ENCODE measurements around the gene ZNF283. TPM values are rescaled to one million over a fixed set of nuclear protein-coding genes. Genes with fewer than 3 reads are reported as not detected.

ZNF283 gene
- total RNA-seq, 2 donors from 2014 or later = 7.1 to 10.1 TPM

- Mint-ChIP-seq H3K27me3 (ENCODE audit: insufficient read depth) (peaks cover 47% of the 10 kb centered on the region), H3K4me3 (no peak overlapping the region)
- no peak overlapping the region for H3K4me3 ChIP-seq (ENCODE audit: low read length)
These were observed 15.3 kb upstream of the ZNF283 start for GRCh38 chr19:43811837-43812236.

GRCh38 chr19:43812259-43812658 is 14.9 kb upstream of the ZNF283 start:
- DNase-seq = no peak
- no peaks in the 10 kb centered on the region for H3K4me1 ChIP-seq (ENCODE audit: control insufficient read depth, insufficient read depth, low read length)
- no peak for TF ChIP-seq CTCF (conservative IDR thresholded peaks at IDR 0.05)
- H3K4me1 Mint-ChIP-seq = no peaks in the 10 kb centered on the region
- H3K27me3 Mint-ChIP-seq (ENCODE audit: insufficient read depth) = peaks cover 48% of the 10 kb centered on the region
- H3K4me3 Mint-ChIP-seq = no peak overlapping the region
- no peak overlapping the region for H3K27ac ChIP-seq (ENCODE audit: low read depth, low read length)
- H3K27me3 ChIP-seq (ENCODE audit: control insufficient read depth, insufficient read depth, low read length, poor library complexity, severe bottlenecking) = no peaks in the 10 kb centered on the region
- H3K9ac ChIP-seq (ENCODE audit: extremely low read depth, low read length, poor library complexity, severe bottlenecking) = no peak overlapping the region
- no peaks in the 10 kb centered on the region for H3K9me3 ChIP-seq (ENCODE audit: control insufficient read depth, low read length)
- 50 to 75% methylated on average over 1 of the region's 1 CpG for WGBS, 2 experiments (ENCODE audit: insufficient coverage in 1 of 2, insufficient read length in 1 of 2)
- no peaks in the 10 kb centered on the region for H3K36me3 ChIP-seq (ENCODE audit: control insufficient read depth, insufficient read depth, low read length)
- H3K9me3 Mint-ChIP-seq = no peaks in the 10 kb centered on the region
- no peak overlapping the region for H3K27ac Mint-ChIP-seq
- no peaks in the 10 kb centered on the region for H3K36me3 Mint-ChIP-seq (ENCODE audit: low read depth)
- H3K4me3 ChIP-seq (ENCODE audit: low read length) = no peak overlapping the region

More at GRCh38 chr19:43811837-43812236, 15.3 kb upstream of the ZNF283 start:
- 44 to 65% methylated on average over 1 of the region's 1 CpG for WGBS, 2 experiments (ENCODE audit: insufficient coverage in 1 of 2, insufficient read length in 1 of 2)
- H3K9me3 Mint-ChIP-seq = no peaks in the 10 kb centered on the region
- no peak for TF ChIP-seq CTCF (conservative IDR thresholded peaks at IDR 0.05)
- no peak overlapping the region for H3K27ac ChIP-seq (ENCODE audit: low read depth, low read length)
- no peaks in the 10 kb centered on the region for H3K9me3 ChIP-seq (ENCODE audit: control insufficient read depth, low read length)
- no peaks in the 10 kb centered on the region for H3K36me3 ChIP-seq (ENCODE audit: control insufficient read depth, insufficient read depth, low read length)
- no peaks in the 10 kb centered on the region for H3K4me1 Mint-ChIP-seq
- no peak overlapping the region for H3K27ac Mint-ChIP-seq
- DNase-seq = no peak
- H3K36me3 Mint-ChIP-seq (ENCODE audit: low read depth) = no peaks in the 10 kb centered on the region
- no peaks in the 10 kb centered on the region for H3K27me3 ChIP-seq (ENCODE audit: control insufficient read depth, insufficient read depth, low read length, poor library complexity, severe bottlenecking)
- no peaks in the 10 kb centered on the region for H3K4me1 ChIP-seq (ENCODE audit: control insufficient read depth, insufficient read depth, low read length)
- H3K9ac ChIP-seq (ENCODE audit: extremely low read depth, low read length, poor library complexity, severe bottlenecking) = no peak overlapping the region

GRCh38 chr19:43812688-43813087 is 14.4 kb upstream of the ZNF283 start:
- H3K9ac ChIP-seq (ENCODE audit: extremely low read depth, low read length, poor library complexity, severe bottlenecking) = no peak overlapping the region

More at GRCh38 chr19:43812688-43813087, 14.4 kb upstream of the ZNF283 start:
- Mint-ChIP-seq H3K36me3 (ENCODE audit: low read depth) (no peaks in the 10 kb centered on the region), H3K4me3 (no peak overlapping the region), H3K9me3 (no peaks in the 10 kb centered on the region), H3K27me3 (ENCODE audit: insufficient read depth) (peaks cover 48% of the 10 kb centered on the region), H3K27ac (no peak overlapping the region), H3K4me1 (no peaks in the 10 kb centered on the region)
- no peaks in the 10 kb centered on the region for H3K9me3 ChIP-seq (ENCODE audit: control insufficient read depth, low read length)
- no peaks in the 10 kb centered on the region for H3K4me1 ChIP-seq (ENCODE audit: control insufficient read depth, insufficient read depth, low read length)
- H3K27ac ChIP-seq (ENCODE audit: low read depth, low read length) = no peak overlapping the region
- 91 to 93% methylated on average over 6 of the region's 6 CpGs for WGBS, 2 experiments (ENCODE audit: insufficient coverage in 1 of 2, insufficient read length in 1 of 2)
- no peak overlapping the region for H3K4me3 ChIP-seq (ENCODE audit: low read length)
- H3K36me3 ChIP-seq (ENCODE audit: control insufficient read depth, insufficient read depth, low read length) = no peaks in the 10 kb centered on the region
- DNase-seq = no peak
- H3K27me3 ChIP-seq (ENCODE audit: control insufficient read depth, insufficient read depth, low read length, poor library complexity, severe bottlenecking) = no peaks in the 10 kb centered on the region
- TF ChIP-seq CTCF (conservative IDR thresholded peaks at IDR 0.05) = no peak
